Ovary (tissue), 3 donors: ENCODE results near the gene MMP28.

Experiments used
- EP300 ChIP-seq: sonication (generic); formaldehyde crosslinking; IDR thresholded peaks from one replicate; pipeline ENCODE4 v1.6.1; 2017; ENCODE audit warnings: antibody characterized with exemption
- POLR2A ChIP-seq: fragments of 450-650 bp; IDR thresholded peaks from one replicate; pipeline ENCODE4 v1.6.1; 2017; ENCODE audit warnings: antibody characterized with exemption, mild to moderate bottlenecking, moderate library complexity
- TF ChIP-seq, protein P1 (sequence below), 3 donors: fragments of 450-650 bp in 2 of 3; fragments of 200-600 bp in 1 of 3; IDR thresholded peaks; one replicate each; pipeline versions ENCODE4 v1.5.1 to v1.8.0; 2016 to 2022; ENCODE audit warnings: antibody characterized with exemption in 3 of 3, mild to moderate bottlenecking in 1 of 3
- donor health status: DM: no; HTN: no; CAD: no.

DNA sequence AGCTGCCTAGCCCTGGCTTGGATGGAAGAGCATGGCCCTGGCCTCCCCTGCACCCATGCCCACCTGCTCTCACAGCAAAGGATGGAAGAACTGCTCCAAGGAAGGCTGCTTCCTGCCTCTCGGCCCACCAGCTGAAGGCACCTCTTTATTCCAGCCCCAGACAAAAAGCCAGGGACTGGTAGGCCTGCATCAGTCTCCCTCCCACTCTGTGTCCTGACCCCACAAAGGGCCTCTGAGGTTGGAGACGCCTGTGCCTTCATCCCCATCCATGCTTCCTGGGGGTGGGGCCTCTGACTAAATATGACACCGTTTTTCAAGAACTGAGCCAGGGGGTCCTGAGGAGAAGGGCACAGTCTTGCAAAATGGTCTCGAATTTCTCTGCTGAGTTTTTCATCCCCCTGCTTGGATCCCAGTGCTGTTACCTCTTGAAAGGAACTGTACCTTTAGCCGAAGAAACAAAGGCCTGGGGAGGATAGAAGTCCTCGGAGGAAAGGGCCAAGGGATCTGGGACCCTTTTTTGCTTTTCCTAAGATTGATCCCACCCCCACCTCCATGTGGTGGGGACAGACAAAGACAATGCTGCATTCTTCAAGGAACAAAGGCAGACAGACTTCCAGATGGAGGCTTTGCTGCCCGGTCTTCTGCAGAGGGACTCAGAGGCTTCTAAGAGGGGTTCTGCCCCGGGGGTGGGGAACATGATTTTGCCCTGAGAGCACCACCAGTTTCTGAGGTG is 29.5 kb downstream of the MMP28 start:
- TF ChIP-seq, protein P1, sequence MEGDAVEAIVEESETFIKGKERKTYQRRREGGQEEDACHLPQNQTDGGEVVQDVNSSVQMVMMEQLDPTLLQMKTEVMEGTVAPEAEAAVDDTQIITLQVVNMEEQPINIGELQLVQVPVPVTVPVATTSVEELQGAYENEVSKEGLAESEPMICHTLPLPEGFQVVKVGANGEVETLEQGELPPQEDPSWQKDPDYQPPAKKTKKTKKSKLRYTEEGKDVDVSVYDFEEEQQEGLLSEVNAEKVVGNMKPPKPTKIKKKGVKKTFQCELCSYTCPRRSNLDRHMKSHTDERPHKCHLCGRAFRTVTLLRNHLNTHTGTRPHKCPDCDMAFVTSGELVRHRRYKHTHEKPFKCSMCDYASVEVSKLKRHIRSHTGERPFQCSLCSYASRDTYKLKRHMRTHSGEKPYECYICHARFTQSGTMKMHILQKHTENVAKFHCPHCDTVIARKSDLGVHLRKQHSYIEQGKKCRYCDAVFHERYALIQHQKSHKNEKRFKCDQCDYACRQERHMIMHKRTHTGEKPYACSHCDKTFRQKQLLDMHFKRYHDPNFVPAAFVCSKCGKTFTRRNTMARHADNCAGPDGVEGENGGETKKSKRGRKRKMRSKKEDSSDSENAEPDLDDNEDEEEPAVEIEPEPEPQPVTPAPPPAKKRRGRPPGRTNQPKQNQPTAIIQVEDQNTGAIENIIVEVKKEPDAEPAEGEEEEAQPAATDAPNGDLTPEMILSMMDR (IDR thresholded peaks at IDR 0.05) = no peak
- no peak for TF ChIP-seq EP300
- no peak for TF ChIP-seq POLR2A
